ENCODE measurements around the gene MEOX2. TPM values are rescaled to one million over a fixed set of nuclear protein-coding genes. Genes with fewer than 3 reads are reported as not detected.

MEOX2 gene
- total and polyA plus RNA-seq, 10 of the 15 experiments (the other 5 are each of a cell fraction or from before 2014, with no cell fraction given): not detected

GRCh38 chr7:15603124-15603523 is 83.4 kb downstream of the MEOX2 start:
- no TSS peak for BruUV-seq (replicated peaks)
- intact Hi-C loops (cut with micrococcal nuclease; ENCODE audit: unreplicated experiment): no loop called here
- no peak overlapping the region for H3K27ac ChIP-seq (ENCODE audit: control insufficient read depth, insufficient read depth)
- H2AFZ ChIP-seq (ENCODE audit: control insufficient read depth, low read depth, low read length): no peak overlapping the region
- ChIA-PET RAD21 (ENCODE audit: unreplicated experiment) (no interaction called here), CTCF (interaction anchor here (0.5 to 1.5 kb wide), 2 partner anchors 8 to 890 kb away, joined by 4 to 5 read pairs; no protein-coding TSS in a partner anchor), POLR2A (no interaction called here), SMC1A (ENCODE audit: uncharacterized antibody, unreplicated experiment) (interaction anchor here (0.9 to 1.1 kb wide), 5 partner anchors 9 to 50 kb away, joined by 3 to 6 read pairs (median 4); no protein-coding TSS in a partner anchor)
- H3K4me2 ChIP-seq (ENCODE audit: control insufficient read depth, insufficient read depth): no peak overlapping the region
- no peaks in the 10 kb centered on the region for H3K4me1 ChIP-seq (ENCODE audit: control insufficient read depth, insufficient read depth, low read length)
- no peaks in the 10 kb centered on the region for H3K27me3 ChIP-seq (replicated peaks in 1 of 2; ENCODE audit: control insufficient read depth in 2 of 2, insufficient read depth in 2 of 2, low read length in 1 of 2)
- no peak overlapping the region for H3K9ac ChIP-seq (ENCODE audit: control insufficient read depth, insufficient read depth, low read length)
- DNase-seq (ENCODE audit: low read depth, low spot score) (no peak), ATAC-seq (no peak), FAIRE-seq (no peak)
- WGBS (ENCODE audit: insufficient coverage, insufficient replicate concordance, low lambda C conversion rate, missing lambda C conversion rate): 0% methylated on average over 2 of the region's 2 CpGs
- no peak overlapping the region for H3K4me3 ChIP-seq
- H4K20me1 ChIP-seq (ENCODE audit: control insufficient read depth, insufficient read depth): no peaks in the 10 kb centered on the region
- H3K36me3 ChIP-seq (ENCODE audit: control insufficient read depth in 2 of 2, insufficient read depth in 2 of 2, low read length in 1 of 2): no peaks in the 10 kb centered on the region
- no peaks in the 10 kb centered on the region for H3K79me2 ChIP-seq (ENCODE audit: control insufficient read depth, insufficient read depth, low read length)
- TF ChIP-seq, protein P1, sequence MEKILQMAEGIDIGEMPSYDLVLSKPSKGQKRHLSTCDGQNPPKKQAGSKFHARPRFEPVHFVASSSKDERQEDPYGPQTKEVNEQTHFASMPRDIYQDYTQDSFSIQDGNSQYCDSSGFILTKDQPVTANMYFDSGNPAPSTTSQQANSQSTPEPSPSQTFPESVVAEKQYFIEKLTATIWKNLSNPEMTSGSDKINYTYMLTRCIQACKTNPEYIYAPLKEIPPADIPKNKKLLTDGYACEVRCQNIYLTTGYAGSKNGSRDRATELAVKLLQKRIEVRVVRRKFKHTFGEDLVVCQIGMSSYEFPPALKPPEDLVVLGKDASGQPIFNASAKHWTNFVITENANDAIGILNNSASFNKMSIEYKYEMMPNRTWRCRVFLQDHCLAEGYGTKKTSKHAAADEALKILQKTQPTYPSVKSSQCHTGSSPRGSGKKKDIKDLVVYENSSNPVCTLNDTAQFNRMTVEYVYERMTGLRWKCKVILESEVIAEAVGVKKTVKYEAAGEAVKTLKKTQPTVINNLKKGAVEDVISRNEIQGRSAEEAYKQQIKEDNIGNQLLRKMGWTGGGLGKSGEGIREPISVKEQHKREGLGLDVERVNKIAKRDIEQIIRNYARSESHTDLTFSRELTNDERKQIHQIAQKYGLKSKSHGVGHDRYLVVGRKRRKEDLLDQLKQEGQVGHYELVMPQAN (conservative IDR thresholded peaks at IDR 0.05): no peak
- in situ Hi-C loops (cut with MboI): no loop called here
- H3K9me3 ChIP-seq (replicated peaks; ENCODE audit: control insufficient read depth, insufficient read depth, low read length): no peaks in the 10 kb centered on the region

DNA sequence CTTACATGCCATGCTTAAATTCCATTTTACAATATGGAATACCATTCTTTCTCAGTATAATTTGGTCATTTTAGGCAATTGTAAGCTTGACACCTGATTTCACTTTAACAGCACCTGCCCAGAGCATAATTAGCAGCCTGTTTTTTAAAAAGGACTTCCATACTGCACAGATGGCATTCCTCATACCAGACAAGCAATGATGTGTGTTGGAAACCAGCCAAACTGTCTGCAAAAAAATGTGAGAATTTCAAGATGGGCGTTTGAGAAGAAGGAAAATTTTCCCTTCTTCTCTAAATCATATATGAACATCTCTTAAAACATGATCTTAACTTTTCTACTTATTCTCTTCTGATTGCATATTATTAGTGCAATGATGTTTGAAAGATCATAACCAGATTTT is 84.2 kb downstream of the MEOX2 start:
- Histone ChIP-seq H3K4me2 (ENCODE audit: control insufficient read depth, insufficient read depth) (no peak overlapping the region), H3K9ac (ENCODE audit: control insufficient read depth, insufficient read depth, low read length) (no peak overlapping the region), H2AFZ (ENCODE audit: control insufficient read depth, low read depth, low read length) (no peak overlapping the region), H3K4me3 (no peak overlapping the region), H3K4me1 (ENCODE audit: control insufficient read depth, insufficient read depth, low read length) (no peaks in the 10 kb centered on the region), H3K36me3 (ENCODE audit: control insufficient read depth in 2 of 2, insufficient read depth in 2 of 2, low read length in 1 of 2) (no peaks in the 10 kb centered on the region), H3K79me2 (ENCODE audit: control insufficient read depth, insufficient read depth, low read length) (no peaks in the 10 kb centered on the region), H3K27ac (ENCODE audit: control insufficient read depth, insufficient read depth) (no peak overlapping the region), H3K9me3 (replicated peaks; ENCODE audit: control insufficient read depth, insufficient read depth, low read length) (no peaks in the 10 kb centered on the region), H3K27me3 (replicated peaks in 1 of 2; ENCODE audit: control insufficient read depth in 2 of 2, insufficient read depth in 2 of 2, low read length in 1 of 2) (no peaks in the 10 kb centered on the region), H4K20me1 (ENCODE audit: control insufficient read depth, insufficient read depth) (no peaks in the 10 kb centered on the region)
- TF ChIP-seq, protein P2, sequence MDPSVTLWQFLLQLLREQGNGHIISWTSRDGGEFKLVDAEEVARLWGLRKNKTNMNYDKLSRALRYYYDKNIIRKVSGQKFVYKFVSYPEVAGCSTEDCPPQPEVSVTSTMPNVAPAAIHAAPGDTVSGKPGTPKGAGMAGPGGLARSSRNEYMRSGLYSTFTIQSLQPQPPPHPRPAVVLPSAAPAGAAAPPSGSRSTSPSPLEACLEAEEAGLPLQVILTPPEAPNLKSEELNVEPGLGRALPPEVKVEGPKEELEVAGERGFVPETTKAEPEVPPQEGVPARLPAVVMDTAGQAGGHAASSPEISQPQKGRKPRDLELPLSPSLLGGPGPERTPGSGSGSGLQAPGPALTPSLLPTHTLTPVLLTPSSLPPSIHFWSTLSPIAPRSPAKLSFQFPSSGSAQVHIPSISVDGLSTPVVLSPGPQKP (IDR thresholded peaks at IDR 0.05; ENCODE audit: low read depth, low read length): no peak
- TF ChIP-seq TARDBP (IDR thresholded peaks at IDR 0.05; ENCODE audit: borderline replicate concordance): no peak
- no peak for TF ChIP-seq ZNF622 (IDR thresholded peaks at IDR 0.05)
- FAIRE-seq (no peak), DNase-seq (ENCODE audit: low read depth, low spot score) (no peak), ATAC-seq (no peak)
- ChIA-PET SMC1A (ENCODE audit: uncharacterized antibody, unreplicated experiment) (interaction anchor here (1.5 to 3.4 kb wide), 3 partner anchors 9 to 18 kb away, joined by 5 to 14 read pairs (median 6); no protein-coding TSS in a partner anchor), CTCF (interaction anchor here (1.5 kb wide), 1 partner anchor 9 kb away, joined by 5 read pairs; no protein-coding TSS in a partner anchor), POLR2A (interaction anchor here (1.2 kb wide), 1 partner anchor 10 kb away, joined by 3 read pairs; no protein-coding TSS in a partner anchor), RAD21 (ENCODE audit: unreplicated experiment) (no interaction called here)
- WGBS (ENCODE audit: insufficient coverage, insufficient replicate concordance, low lambda C conversion rate, missing lambda C conversion rate): 0% methylated on average over 1 of the region's 1 CpG
- intact Hi-C loops (cut with micrococcal nuclease; ENCODE audit: unreplicated experiment): no loop called here
- no TSS peak for BruUV-seq (replicated peaks)
- in situ Hi-C loops (cut with MboI): no loop called here

All from GM12878 (cell line).